HG02885 (cell line): Measurements from ENCODE around the gene PPP5C.
"Not testable (repeated sequence)": the region's sequence is repeated elsewhere in the genome, so short reads cannot be mapped to it uniquely, and the experiment has no call there.

Source experiments
- ATAC-seq: cut with Tn5 transposase; IDR thresholded peaks from one replicate; pipeline ENCODE4 v1.9.1; 2021; ENCODE audit warnings: mild to moderate bottlenecking; ENCODE audit not compliant: unreplicated experiment, poor library complexity

Gene PPP5C, protein sequence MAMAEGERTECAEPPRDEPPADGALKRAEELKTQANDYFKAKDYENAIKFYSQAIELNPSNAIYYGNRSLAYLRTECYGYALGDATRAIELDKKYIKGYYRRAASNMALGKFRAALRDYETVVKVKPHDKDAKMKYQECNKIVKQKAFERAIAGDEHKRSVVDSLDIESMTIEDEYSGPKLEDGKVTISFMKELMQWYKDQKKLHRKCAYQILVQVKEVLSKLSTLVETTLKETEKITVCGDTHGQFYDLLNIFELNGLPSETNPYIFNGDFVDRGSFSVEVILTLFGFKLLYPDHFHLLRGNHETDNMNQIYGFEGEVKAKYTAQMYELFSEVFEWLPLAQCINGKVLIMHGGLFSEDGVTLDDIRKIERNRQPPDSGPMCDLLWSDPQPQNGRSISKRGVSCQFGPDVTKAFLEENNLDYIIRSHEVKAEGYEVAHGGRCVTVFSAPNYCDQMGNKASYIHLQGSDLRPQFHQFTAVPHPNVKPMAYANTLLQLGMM

DNA sequence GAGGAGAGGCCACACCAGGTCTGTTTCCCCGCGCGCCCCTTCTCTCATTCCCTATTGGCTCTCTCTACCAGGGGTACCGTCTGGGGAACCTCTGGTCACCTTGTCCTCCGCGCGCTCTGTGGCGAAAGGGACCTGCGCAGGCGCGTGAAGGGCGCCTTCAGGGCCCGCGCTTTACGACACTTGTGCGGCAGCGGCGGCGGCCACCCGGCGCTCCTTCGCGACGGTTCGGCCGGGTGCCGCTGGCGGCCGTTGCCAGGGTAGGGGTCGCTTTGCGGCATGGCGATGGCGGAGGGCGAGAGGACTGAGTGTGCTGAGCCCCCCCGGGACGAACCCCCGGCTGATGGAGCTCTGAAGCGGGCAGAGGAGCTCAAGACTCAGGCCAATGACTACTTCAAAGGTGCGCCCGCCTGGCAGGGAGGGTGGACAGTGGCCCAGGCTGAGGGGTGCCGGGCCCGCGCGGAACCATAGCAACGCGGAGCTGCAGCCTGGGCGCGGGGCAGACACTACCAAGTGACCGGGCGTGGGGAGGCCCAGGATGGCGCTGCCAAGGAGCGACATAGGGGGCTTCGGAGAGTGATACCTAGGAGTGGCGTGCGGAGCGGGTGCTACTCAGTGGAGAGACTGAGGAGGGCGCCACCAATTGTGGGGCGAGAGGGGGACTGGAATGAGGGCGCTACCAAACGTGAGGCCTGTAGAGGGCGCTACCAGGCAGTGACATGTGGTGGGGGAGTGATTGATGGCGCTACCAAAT lies at the start of gene PPP5C:
Gene PPP5C (plus strand): TSS at position 267 of the 751 bp plus-strand sequence. CDS start 10 bp downstream, at position 277.
- ATAC-seq, result peak; percentile 60

DNA sequence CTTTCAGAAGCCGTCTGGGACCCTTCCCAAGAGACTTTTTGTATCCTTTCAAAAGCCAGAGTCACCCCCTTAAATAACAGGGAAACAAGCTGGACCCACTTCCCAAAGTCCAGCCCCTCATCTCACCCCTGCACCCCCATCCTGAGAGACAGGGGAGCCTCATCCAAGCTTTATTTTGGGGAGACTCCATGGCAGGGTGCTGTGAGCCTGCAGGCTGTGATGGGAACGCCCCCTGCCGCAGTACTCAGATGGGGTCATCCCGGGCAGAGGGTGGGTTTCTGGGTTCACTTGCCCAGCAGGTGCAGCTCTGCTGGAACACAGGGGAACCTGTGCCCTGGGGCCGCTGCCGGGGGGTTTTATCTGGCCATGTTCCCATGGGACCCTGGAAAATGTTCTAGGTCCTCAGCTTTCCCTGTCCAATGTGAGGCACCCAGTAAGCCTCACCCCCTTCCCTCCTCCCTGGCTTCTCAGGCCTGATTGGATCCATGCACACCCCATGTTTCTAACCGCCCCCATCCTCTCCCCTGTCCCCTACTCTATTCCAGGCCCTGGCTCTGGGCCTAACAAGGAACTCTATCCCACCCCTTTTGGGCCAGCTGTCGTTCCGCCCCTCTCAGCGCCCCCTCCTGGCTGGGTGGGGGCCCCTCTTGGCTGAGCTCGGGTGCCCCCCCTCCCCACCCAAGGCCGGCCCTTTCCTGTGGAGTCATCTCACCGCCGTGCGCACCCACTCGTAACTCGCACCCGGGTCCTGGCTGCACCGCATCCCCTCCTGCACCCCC lies 49.0 kb upstream of the PPP5C start:
- ATAC-seq, result no peak

DNA sequence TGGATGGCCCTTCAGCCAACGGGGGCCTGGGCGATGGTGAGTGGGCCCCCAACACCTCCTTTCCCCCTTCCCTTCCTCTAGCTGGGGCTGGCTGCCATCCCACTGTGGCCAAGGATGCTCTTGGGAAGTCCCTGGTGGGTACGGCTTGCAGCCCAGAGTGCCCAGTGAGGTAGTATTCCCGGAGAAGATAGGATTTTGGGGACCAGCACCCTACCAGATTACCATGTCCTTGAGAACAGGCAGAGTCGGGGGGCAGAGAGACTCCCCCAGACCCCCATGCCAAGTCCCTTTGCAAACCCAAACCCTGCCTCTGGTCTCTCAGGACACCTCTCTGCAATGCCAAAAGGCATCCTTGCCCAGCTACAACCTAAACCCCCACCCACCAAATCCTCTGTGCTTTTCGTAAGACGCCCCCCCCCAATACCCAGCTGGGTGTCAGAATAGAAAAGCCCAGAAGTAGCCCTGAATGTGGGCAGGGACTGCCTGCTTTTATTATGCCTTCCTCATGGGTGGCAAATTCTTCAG lies 48.3 kb upstream of the PPP5C start:
- ATAC-seq, result no peak

DNA sequence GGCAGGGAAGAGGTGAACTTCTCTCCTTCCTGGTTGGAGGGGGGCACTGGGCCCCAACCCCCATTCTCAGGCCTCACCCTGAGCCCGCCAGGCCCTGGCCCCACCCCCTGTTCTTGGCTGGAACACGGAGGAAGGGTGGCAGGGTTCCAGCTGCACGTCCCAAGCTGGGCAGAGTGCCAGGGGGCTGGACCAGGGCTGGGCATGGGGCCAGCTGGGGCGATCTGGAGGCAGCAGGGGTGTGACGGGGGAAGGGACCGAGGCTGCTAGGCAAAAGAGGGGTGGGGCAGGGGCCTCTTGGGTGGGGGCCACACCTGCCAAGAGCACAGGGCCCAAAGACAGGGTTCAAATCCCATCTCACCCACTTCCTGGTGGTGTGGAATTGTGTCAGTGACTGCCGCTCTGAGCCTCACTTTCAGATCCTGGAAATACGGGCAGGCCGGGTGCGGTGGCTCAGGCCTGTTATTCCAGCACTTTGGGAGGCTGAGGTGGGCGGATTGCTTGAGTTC lies 47.8 kb upstream of the PPP5C start:
- no peak for ATAC-seq

DNA sequence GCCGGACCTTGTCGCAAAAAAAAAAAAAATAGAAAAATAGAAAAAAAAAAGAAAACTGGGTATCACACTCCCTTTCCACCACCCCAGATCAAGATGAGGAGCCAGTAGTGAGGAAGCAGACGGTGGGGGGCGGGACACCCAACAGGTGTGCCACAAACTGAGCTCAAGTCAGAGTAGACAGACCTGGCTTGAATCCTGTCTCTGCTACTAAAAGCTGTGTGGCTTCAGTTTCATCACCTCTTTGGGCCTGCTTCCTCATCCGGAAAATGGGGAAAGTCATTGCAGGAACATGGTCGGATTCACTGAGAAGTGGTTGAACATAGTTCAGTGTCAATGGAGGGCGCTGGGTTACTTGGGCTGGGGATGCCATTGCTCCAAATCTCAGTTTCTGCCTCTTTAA lies 47.2 kb upstream of the PPP5C start:
- ATAC-seq, result no peak

DNA sequence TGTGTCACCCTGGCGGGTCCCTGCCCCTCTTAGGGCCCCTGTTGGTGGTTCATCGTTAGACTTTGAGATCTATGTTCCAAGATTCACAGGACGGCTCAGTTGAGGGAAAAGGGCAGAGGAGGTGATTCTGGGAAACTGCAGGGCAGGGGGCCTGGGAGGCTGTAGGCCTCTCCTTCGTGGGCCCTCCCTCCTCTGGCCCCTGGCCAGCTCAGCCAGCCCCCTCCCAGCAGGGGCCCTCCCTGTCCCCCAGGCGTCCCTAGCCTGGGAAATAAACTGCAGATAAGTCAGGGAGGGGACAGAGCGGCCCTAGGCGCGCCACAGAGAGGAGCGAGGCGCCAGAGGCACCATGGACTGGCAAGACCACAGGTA lies 43.6 kb upstream of the PPP5C start:
- ATAC-seq, result no peak

DNA sequence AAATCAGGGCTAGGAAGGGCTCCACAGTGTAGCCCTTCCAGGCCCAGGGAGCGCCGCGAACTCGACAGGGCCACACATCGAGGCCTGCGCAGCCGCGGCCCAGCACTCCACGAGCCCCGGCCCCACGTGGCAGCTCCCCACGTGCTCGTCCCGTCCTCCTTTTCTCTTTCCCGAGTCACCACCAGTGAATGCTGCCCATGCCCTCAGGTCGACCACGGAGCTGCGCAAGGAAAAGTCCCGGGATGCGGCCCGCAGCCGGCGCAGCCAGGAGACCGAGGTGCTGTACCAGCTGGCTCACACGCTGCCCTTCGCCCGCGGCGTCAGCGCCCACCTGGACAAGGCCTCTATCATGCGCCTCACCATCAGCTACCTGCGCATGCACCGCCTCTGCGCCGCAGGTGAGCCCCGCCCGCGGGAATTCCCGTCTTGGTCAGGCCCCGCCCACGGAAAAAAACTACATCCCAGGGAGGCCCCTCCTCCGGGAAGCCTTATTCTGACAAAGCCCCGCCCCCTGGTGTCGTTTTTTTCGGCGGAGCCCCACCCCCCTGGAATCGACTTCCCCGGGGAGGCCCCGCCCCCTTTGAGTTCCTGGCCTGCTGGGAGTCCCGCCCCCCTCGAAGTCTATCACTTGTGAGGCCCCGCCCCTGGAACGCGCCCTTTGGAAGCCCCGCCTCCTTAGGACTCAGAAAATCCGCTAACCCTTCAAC lies 43.0 kb upstream of the PPP5C start:
- ATAC-seq, result no peak

DNA sequence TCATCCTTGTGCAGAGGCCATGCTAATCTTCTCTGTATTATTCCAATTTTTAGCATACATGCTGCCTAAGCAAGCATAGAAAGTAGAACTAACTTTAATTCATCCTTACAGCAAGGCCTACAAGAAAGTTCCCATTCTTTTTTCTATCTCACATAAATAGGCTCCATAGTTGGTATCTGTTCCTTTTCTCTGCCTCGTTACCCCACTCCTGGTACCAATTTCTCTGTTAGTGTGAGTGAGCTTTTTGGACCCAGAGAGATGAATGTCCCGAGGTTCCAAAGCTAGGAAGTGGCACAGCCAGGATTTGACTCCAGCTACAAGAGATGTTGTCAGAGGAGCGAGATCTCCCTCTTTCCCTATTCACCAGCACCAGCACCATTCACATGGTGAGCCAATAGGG lies 40.4 kb upstream of the PPP5C start:
- no peak for ATAC-seq

DNA sequence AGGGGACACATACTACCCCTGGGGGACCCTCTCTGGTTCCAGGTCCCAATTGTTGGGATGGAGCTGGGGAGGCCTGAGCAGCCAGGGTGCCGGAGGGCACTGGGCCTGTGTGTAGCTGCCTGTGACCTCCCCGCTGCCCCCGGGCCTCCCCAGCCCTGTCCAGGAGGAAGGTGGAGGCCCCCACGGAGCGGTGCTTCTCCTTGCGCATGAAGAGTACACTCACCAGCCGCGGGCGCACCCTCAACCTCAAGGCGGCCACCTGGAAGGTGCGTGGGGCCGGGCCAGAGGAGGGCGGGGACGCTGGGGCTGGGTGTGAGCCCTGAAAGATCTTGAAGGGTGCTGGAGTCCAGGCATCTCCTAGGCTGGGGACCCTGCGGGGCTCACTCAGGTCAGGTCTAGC lies 38.4 kb upstream of the PPP5C start:
- no peak for ATAC-seq

DNA sequence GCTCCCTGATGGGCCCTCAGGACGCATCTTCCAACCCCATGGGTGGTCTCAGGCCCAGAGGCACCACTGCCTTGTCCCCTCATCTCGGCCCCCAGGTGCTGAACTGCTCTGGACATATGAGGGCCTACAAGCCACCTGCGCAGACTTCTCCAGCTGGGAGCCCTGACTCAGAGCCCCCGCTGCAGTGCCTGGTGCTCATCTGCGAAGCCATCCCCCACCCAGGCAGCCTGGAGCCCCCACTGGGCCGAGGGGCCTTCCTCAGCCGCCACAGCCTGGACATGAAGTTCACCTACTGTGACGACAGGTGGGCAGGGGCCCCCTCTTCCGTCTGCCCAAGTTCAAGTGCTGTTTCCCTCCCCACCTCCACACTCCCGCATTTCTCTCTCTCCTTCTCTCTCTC lies 37.8 kb upstream of the PPP5C start:
- ATAC-seq, result no peak

DNA sequence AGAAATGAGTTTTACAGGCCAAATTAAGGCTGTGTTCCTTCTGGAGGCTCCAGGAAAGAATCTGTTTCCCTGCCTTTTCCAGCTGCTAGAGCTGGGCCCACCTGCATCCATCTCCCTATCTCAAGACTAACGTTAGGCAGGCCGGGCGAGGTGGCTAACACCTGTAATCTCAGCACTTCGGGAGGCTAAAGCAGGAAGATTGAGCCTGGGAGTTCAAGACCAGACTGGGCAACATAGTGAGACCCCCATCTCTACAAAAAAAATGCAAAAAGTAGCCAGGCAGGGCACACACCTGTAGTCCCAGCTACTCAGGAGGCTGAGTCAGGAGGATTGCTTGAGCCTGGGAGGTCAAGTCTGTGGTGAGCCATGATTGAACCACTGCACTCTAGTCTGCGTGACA lies 35.4 kb upstream of the PPP5C start:
- no peak for ATAC-seq

DNA sequence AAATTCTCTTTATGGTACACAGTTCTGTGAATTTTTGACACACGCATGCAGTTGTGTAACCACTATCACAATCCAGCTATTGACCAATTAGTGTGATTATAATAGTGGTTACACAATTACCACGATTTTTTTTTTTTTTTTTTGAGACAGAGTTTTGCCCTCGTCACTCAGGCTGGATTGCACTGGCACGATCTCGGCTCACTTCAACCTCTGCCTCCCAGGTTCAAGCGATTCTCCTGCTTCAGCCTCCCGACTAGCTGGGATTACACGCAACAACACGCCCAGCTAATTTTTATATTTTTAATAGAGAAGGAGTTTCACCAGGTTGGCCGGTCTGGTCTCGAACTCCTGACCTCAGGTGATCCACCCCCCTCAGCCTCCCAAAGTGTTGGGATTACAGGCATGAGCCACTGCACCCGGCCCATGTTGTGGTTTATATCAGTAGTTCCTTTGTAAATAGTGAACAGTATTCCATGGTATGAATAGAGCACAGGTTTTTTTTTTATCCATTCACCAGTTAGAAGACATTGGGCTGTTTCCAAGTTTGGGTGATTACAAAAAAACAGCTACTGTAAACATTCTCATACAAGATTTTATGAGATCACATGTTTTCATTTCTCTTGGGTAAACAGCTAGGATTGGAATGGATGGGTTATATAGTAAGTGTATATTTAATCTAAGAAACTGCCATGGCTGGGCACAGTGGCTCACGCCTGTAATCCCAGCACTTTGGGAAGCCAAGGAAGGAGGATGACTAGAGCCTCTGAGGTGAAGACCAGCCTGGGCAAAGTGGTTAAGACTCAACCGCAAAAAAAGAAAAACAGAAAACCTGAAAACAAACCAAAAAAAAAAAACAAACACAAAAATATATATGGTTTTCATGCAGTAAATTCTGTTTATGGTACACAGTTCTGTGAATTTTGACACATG lies 33.1 kb upstream of the PPP5C start:
- ATAC-seq, result not testable (repeated sequence)

DNA sequence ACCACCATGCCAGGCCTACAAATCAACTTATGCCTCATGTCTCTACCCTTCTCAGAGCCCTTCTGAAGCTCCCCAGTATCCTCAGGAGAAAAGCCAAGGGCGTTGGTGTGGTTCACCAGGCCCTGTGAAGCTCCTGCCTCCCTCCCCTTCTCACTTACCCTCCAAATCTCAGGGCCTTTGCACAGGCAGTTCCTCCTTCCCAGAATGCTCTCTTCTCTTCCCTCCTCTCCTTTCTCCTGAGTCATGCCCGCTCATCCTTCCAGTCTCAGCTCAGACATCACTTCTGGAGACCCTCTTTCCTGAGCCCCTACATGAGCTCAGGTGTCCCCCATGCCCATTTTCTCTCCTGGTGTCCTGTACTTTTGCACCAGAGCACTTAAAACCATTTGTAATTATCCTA lies 29.5 kb upstream of the PPP5C start:
- no peak for ATAC-seq

DNA sequence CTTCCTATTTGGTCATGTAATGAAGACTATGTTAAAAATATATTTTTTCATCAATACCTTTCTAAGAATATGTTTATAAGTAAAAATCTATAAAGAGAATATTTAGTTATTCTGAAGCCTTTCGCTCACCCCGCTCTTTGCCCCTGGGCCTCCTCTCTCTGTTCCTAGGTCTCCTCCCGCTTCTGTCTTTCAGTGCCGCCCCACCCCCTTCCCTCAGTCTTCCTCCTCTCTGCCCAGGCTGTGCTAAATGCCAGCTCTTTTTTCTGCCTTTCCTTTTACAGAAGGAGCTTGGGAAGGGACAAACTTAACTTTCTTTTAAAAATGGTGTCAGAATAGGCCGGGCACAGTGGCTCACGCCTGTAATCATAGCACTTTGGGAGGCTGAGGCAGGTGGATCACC lies 27.3 kb upstream of the PPP5C start:
- ATAC-seq, result no peak

DNA sequence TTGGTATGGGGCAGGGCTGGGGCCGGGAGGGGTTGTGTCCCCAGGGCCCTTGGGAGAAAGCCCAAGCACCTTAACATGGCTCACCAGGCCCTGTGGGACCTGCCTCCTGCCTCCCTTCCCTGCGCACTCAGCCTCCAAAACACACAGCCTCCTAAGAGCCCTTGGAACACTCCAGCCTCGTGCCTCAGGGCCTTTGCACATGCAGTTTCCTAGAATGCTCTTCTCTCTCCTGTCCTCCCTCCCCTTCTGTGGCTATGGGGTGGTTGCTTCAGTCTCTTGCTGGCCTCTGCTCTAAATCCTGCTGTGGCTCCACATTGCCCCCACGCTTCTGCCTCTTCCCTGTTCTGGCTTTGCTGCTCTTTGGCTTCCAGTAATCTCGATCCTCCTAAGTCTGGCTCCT lies 26.3 kb upstream of the PPP5C start:
- ATAC-seq, result no peak

DNA sequence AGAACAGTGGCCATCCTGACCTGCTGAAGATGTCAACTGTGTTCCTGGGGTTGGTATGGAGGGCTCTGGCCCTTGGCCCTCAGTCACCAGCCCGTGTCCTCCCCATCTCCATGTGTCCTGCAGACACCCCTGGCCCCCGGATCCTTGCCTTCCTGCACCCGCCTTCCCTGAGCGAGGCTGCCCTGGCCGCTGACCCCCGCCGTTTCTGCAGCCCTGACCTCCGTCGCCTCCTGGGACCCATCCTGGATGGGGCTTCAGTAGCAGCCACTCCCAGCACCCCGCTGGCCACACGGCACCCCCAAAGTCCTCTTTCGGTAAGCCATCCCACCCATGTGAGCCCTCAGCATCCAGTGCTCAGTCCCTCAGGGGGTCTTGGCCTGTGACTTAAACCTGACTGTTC lies 25.2 kb upstream of the PPP5C start:
- no peak for ATAC-seq

DNA sequence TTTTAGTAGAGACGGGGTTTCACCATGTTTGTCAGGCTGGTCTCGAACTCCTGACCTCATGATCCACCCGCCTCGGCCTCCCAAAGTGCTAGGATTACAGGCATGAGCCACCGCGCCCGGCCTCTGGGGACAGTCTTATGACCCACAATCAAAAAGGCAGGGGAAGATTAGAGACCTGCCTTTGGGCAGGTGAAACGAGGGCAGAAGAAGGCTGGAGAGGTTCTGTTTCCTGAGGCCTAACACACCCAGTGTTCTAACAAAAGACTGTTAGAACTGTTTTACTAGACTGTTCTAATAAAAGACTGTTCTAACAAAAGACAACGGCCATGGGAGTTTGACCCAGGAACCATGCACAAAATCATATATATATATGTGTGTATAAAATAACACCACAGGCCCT lies 23.7 kb upstream of the PPP5C start:
- ATAC-seq, result not testable (repeated sequence)

DNA sequence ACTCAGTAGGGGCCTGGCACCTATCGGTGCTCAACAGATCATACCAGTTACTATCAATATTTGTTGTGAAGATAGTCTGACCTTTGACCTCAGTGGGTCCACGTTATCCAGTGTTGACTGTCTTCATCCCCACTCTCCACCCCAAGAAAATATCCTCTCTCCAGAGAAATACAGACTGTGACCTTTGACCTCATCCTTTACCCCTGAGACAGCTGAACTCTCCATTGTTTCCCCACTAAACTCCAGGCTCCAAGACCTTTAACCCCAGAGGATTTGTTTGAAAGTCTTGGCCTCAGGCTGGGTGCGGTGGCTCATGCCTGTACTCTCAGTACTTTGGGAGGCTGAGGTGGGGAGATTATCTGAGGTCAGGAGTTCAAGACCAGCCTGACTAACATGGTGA lies 22.6 kb upstream of the PPP5C start:
- no peak for ATAC-seq

DNA sequence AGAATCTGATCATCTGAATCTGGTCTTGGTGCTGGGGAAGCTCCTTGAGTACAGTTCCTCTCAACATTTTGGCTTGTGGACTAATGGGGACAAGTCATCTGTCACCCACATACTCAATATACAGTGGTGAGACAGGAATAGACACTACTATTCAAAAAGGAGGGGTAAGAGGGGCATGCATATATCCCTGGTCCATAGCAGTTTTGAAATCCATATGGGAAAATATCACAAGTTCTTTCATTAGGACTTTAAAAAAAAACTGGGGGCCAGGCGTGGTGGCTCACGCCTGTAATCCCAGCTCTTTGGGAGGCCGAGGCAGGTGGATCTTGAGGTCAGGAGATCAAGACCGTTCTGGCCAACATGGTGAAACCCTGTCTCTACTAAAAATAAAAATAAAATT lies 20.3 kb upstream of the PPP5C start:
- no peak for ATAC-seq
